HepG2 (cell line): ENCODE data around the gene PCDHGA1. TPM values are rescaled to one million over a fixed set of nuclear protein-coding genes. Genes with fewer than 3 reads are reported as not detected.

ENCODE experiments used
- ATAC-seq: fragments of 200-7000 bp; cut with Tn5 transposase; 3 replicates; pipeline ENCODE4 v1.9.1; 2020; ENCODE audit warnings: mild to moderate bottlenecking, moderate library complexity
- BruUV-seq: library from RNA; stranded (reverse); fragments of 400-500 nt; replicated peaks from 2 replicates; lab custom pipeline; 2021; lab: Mats Ljungman, UMichigan
- CTCF ChIA-PET: fragments of 300-600 bp; formaldehyde crosslinking; extraction: SDS; loops from one replicate; lab custom pipeline; 2021; ENCODE audit warnings: low total read pairs, inconsistent platforms, low intra/inter-chr PET ratio; lab: Yijun Ruan, JAX
- POLR2A ChIA-PET: fragments of 350-600 bp; sonication (Branson Sonifier 250); formaldehyde crosslinking; loops from one replicate; lab custom pipeline; 2020; ENCODE audit warnings: antibody characterized with exemption, inconsistent platforms; lab: Yijun Ruan, JAX
- DNase-seq: peaks from one replicate; pipeline ENCODE4 v3.0.0-alpha.2; 2015; ENCODE audit warnings: low spot score
- FAIRE-seq: peaks from 3 replicates; lab custom pipeline; 2011; peaks lifted over from hg19 to GRCh38; lab: Jason Lieb, UNC
- H2AFZ ChIP-seq: one replicate; pipeline ENCODE4 v1.6.1; 2011; ENCODE audit warnings: low read length, inconsistent platforms
- H3K27ac ChIP-seq: fragments of 300-600 bp; 3 replicates; pipeline ENCODE4 v1.8.0; 2011; ENCODE audit warnings: mixed run types, mild to moderate bottlenecking, mixed read lengths, low read length, inconsistent platforms; ENCODE audit not compliant: insufficient read depth; ENCODE audit errors: extremely low read length
- H3K27me3 ChIP-seq, 2 experiments: fragments of 200-600 bp in 1 of 2; 2 replicates in 1 of 2; 3 replicates in 1 of 2; pipeline versions ENCODE4 v1.6.0 to v1.8.0; 2011; ENCODE audit warnings: low read length in 2 of 2, mild to moderate bottlenecking in 2 of 2, moderate library complexity in 2 of 2, inconsistent platforms in 1 of 2; ENCODE audit not compliant: insufficient read depth in 2 of 2, control insufficient read depth in 1 of 2
- H3K36me3 ChIP-seq, 2 experiments: fragments of 200-600 bp in 1 of 2; replicated peaks in 1 of 2; 2 replicates in 1 of 2; 3 replicates in 1 of 2; pipeline versions ENCODE4 v1.5.1 to v1.8.0; 2011; ENCODE audit warnings: low read length in 2 of 2, inconsistent platforms in 1 of 2; ENCODE audit not compliant: insufficient read depth in 2 of 2, control insufficient read depth in 1 of 2
- H3K4me1 ChIP-seq: 2 replicates; pipeline ENCODE4 v1.5.1; 2012; ENCODE audit warnings: low read length, inconsistent platforms; ENCODE audit not compliant: insufficient read depth
- H3K4me2 ChIP-seq: 2 replicates; pipeline ENCODE4 v1.6.0; 2011; ENCODE audit warnings: low read depth, low read length, inconsistent platforms
- H3K4me3 ChIP-seq, 3 experiments: fragments of 200-600 bp in 1 of 3; sonication (generic), shearing (Covaris generic) in 1 of 3; replicated peaks in 1 of 3; 2 replicates each; pipeline ENCODE4 v1.5.1; 2011 to 2016; ENCODE audit warnings: low read length in 3 of 3, inconsistent platforms in 2 of 3, low read depth in 2 of 3, mild to moderate bottlenecking in 2 of 3, control low read depth in 1 of 3, mixed read lengths in 1 of 3; ENCODE audit not compliant: insufficient read depth in 1 of 3
- H3K79me2 ChIP-seq: one replicate; pipeline ENCODE4 v1.6.1; 2011; ENCODE audit warnings: low read length, inconsistent platforms; ENCODE audit not compliant: insufficient read depth
- H3K9ac ChIP-seq: 2 replicates; pipeline ENCODE4 v1.6.0; 2011; ENCODE audit warnings: mild to moderate bottlenecking, low read depth, low read length, inconsistent platforms; ENCODE audit not compliant: insufficient read depth
- H3K9me3 ChIP-seq: 2 replicates; pipeline ENCODE4 v1.5.1; 2012; ENCODE audit warnings: mild to moderate bottlenecking, low read length
- H4K20me1 ChIP-seq: 2 replicates; pipeline ENCODE4 v1.6.0; 2011; ENCODE audit warnings: inconsistent platforms, mild to moderate bottlenecking, low read length, moderate library complexity; ENCODE audit not compliant: insufficient read depth
- ATAD3A ChIP-seq: sonication (generic); formaldehyde crosslinking; IDR thresholded peaks from 2 replicates; pipeline ENCODE4 v1.4.0; 2020; ENCODE audit warnings: missing genetic modification reagents
- CENPBD1 ChIP-seq: sonication (generic); formaldehyde crosslinking; IDR thresholded peaks from 2 replicates; pipeline ENCODE4 v1.8.0; 2022; ENCODE audit warnings: missing genetic modification reagents, low read depth, mild to moderate bottlenecking, borderline replicate concordance
- CREBL2 ChIP-seq: sonication (generic); formaldehyde crosslinking; IDR thresholded peaks from 2 replicates; pipeline ENCODE4 v1.8.1; 2023; ENCODE audit warnings: missing genetic modification reagents, mild to moderate bottlenecking, borderline replicate concordance
- ETV5 ChIP-seq: IDR thresholded peaks from 2 replicates; pipeline ENCODE4 v1.6.1; 2018; ENCODE audit warnings: missing biosample characterization, missing genetic modification reagents, inconsistent platforms, borderline replicate concordance
- FOXO1 ChIP-seq: sonication (generic); formaldehyde crosslinking; IDR thresholded peaks from 2 replicates; pipeline ENCODE4 v1.4.0; 2020; ENCODE audit warnings: missing genetic modification reagents
- GTF3A ChIP-seq: sonication (generic); formaldehyde crosslinking; conservative IDR thresholded peaks from 2 replicates; pipeline ENCODE4 v1.4.0; 2020; ENCODE audit warnings: mild to moderate bottlenecking, missing genetic modification reagents
- HOXA5 ChIP-seq: sonication (generic); formaldehyde crosslinking; IDR thresholded peaks from 2 replicates; pipeline ENCODE4 v1.4.0; 2020; ENCODE audit warnings: missing genetic modification reagents
- MXD1 ChIP-seq: sonication (generic); formaldehyde crosslinking; IDR thresholded peaks from 2 replicates; pipeline ENCODE4 v1.4.0; 2020; ENCODE audit warnings: mild to moderate bottlenecking, missing genetic modification reagents
- MYNN ChIP-seq: sonication (generic); formaldehyde crosslinking; IDR thresholded peaks from 2 replicates; pipeline ENCODE4 v1.4.0; 2020; ENCODE audit warnings: mild to moderate bottlenecking, low read depth, missing genetic modification reagents
- PREB ChIP-seq: sonication (generic); formaldehyde crosslinking; IDR thresholded peaks from 2 replicates; pipeline ENCODE4 v1.4.0; 2020; ENCODE audit warnings: missing genetic modification reagents
- SP5 ChIP-seq: IDR thresholded peaks from 2 replicates; pipeline ENCODE4 v1.6.1; 2016; ENCODE audit warnings: low read depth, borderline replicate concordance
- ZNF124 ChIP-seq: sonication (generic); formaldehyde crosslinking; IDR thresholded peaks from 2 replicates; pipeline ENCODE4 v1.4.0; 2020; ENCODE audit warnings: missing genetic modification reagents
- ZNF382 ChIP-seq: sonication (generic); formaldehyde crosslinking; IDR thresholded peaks from 2 replicates; pipeline ENCODE4 v1.5.0; 2020; ENCODE audit warnings: missing genetic modification reagents, mild to moderate bottlenecking, borderline replicate concordance
- ZNF460 ChIP-seq: sonication (generic); formaldehyde crosslinking; IDR thresholded peaks from 2 replicates; pipeline ENCODE4 v1.5.1; 2020; ENCODE audit warnings: missing genetic modification reagents, mild to moderate bottlenecking, borderline replicate concordance
- ZNF513 ChIP-seq: sonication (generic); formaldehyde crosslinking; conservative IDR thresholded peaks from 2 replicates; pipeline ENCODE4 v1.5.0; 2020; ENCODE audit warnings: missing genetic modification reagents
- ZNF792 ChIP-seq: IDR thresholded peaks from 2 replicates; pipeline ENCODE4 v1.6.1; 2016
- ZUFSP ChIP-seq: sonication (generic); formaldehyde crosslinking; IDR thresholded peaks from 2 replicates; pipeline ENCODE4 v1.9.0; 2021; ENCODE audit warnings: missing genetic modification reagents, mild to moderate bottlenecking, borderline replicate concordance
- WGBS: methylation state at CpG from one replicate; pipeline ENCODE4 v1.1.6; 2017; ENCODE audit warnings: low lambda C conversion rate; 5-methylcytosine and 5-hydroxymethylcytosine counted together
- in situ Hi-C: cut with HindIII; loops from 2 replicates; pipeline ENCODE4 v1.10.0; 2017; ENCODE audit warnings: low pct_unique_long_range_greater_than_20kb; ENCODE audit not compliant: extremely low pct_ligation_motif_present
- intact Hi-C: fragments of 100-400 bp; cut with micrococcal nuclease; formaldehyde crosslinking; loops from one replicate; pipeline ENCODE4 v1.10.0; 2022; ENCODE audit not compliant: unreplicated experiment
- polyA plus RNA-seq, 8 experiments: library from polyadenylated mRNA; depleted of rRNA in 3 of 8; stranded (reverse) in 7 of 8; unstranded in 1 of 8; fragments of >200 nt; fragmentation: Illumina TruSeq in 4 of 8; extraction: Trizol in 4 of 8; gene quantifications; 2 replicates each; pipeline versions ENCODE4 v1.2.1 to v1.2.3, GENCODE V29; 2011 to 2016; ENCODE audit warnings: low read depth in 4 of 8, missing spikeins in 1 of 8, mixed read lengths in 1 of 8; ENCODE audit not compliant: insufficient read depth in 1 of 8
- total RNA-seq, 5 experiments: library from RNA; depleted of rRNA; stranded (reverse); fragments of >200 nt; fragmentation: Illumina TruSeq; extraction: Trizol; gene quantifications; 2 replicates each; pipeline ENCODE4 v1.2.3, GENCODE V29; 2016; ENCODE audit warnings: low read depth in 1 of 5

PCDHGA1 gene
- total and polyA plus RNA-seq, 2 of the 13 experiments (the other 11 are each of a cell fraction or from before 2014, with no cell fraction given), result 0.31 to 0.40 TPM

GRCh38 chr5:141489841-141490240 lies 159.5 kb downstream of the PCDHGA1 start (continued):
- TF ChIP-seq ZUFSP, result no peak

GRCh38 chr5:141490271-141490670 lies 160.0 kb downstream of the PCDHGA1 start:
- ChIA-PET CTCF (no interaction called here), POLR2A (no interaction called here)
- ATAC-seq (no peak), DNase-seq (no peak), FAIRE-seq (no peak)
- no peaks in the 10 kb centered on the region for H3K9me3 ChIP-seq
- no peaks in the 10 kb centered on the region for H4K20me1 ChIP-seq
- in situ Hi-C loops, result no loop called here
- H3K36me3 ChIP-seq, result no peaks in the 10 kb centered on the region
- no peaks in the 10 kb centered on the region for H3K4me1 ChIP-seq
- H2AFZ ChIP-seq, result no peak overlapping the region
- no peaks in the 10 kb centered on the region for H3K79me2 ChIP-seq
- no TSS peak for BruUV-seq
- 44% methylated on average over 7 of the region's 10 CpGs for WGBS
- no peak overlapping the region for H3K9ac ChIP-seq
- no peak overlapping the region for H3K27ac ChIP-seq
- no peak overlapping the region for H3K4me2 ChIP-seq
- H3K4me3 ChIP-seq, result no peak overlapping the region
- intact Hi-C loops, result no loop called here
- peaks cover 2 to 37% of the 10 kb centered on the region in 2 experiments; a peak in 4 of 5 replicates for H3K27me3 ChIP-seq
- TF ChIP-seq ZNF124 (CRISPR knock-in tag) (no peak), CREBL2 (CRISPR knock-in tag) (no peak), ZNF382 (CRISPR knock-in tag) (no peak), ZNF792 (CRISPR knock-in tag) (no peak), ETV5 (CRISPR knock-in tag) (no peak), GTF3A (CRISPR knock-in tag) (no peak), ZNF513 (no peak), ZNF460 (CRISPR knock-in tag) (no peak), HOXA5 (no peak), FOXO1 (CRISPR knock-in tag) (no peak), CENPBD1 (CRISPR knock-in tag) (no peak), MYNN (CRISPR knock-in tag) (no peak), SP5 (CRISPR knock-in tag) (no peak), MXD1 (CRISPR knock-in tag) (no peak), ATAD3A (CRISPR knock-in tag) (no peak), PREB (no peak)
